ENCODE data around the gene CFAP299. TPM values are rescaled to one million over a fixed set of nuclear protein-coding genes. Genes with fewer than 3 reads are reported as not detected.

Gene CFAP299
- polyA plus RNA-seq, 2 of the 4 experiments (the other 2 are of a cell fraction): not detected

GRCh38 chr4:80610199-80610598 is 274.7 kb downstream of the CFAP299 start:
- CTCF ChIA-PET: no interaction called here
- Histone ChIP-seq H3K4me1 (no peaks in the 10 kb centered on the region), H3K9me3 (no peaks in the 10 kb centered on the region), H3K4me2 (no peak overlapping the region), H3K27ac (no peak overlapping the region), H3K4me3 (no peak overlapping the region)
- no peak for TF ChIP-seq CEBPB (IDR thresholded peaks at IDR 0.05)
- TF ChIP-seq ZC3H11A (IDR thresholded peaks at IDR 0.05): no peak
- TF ChIP-seq HDAC2 (IDR thresholded peaks at IDR 0.05): no peak
- TF ChIP-seq ZNF302 (CRISPR knock-in tag; IDR thresholded peaks at IDR 0.05): no peak
- TF ChIP-seq PHF8 (IDR thresholded peaks at IDR 0.05; ENCODE audit: borderline replicate concordance, low read depth): no peak
- TF ChIP-seq, protein P1, sequence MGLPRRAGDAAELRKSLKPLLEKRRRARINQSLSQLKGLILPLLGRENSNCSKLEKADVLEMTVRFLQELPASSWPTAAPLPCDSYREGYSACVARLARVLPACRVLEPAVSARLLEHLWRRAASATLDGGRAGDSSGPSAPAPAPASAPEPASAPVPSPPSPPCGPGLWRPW (IDR thresholded peaks at IDR 0.05): no peak
- no peak for FAIRE-seq
- DNase-seq (ENCODE audit: low read depth in 1 of 2, low spot score in 1 of 2): no peak
- 17% methylated on average over 1 of the region's 1 CpG for WGBS (ENCODE audit: missing lambda C conversion rate)
- POLR2A ChIA-PET: no interaction called here
- ATAC-seq: no peak

DNA sequence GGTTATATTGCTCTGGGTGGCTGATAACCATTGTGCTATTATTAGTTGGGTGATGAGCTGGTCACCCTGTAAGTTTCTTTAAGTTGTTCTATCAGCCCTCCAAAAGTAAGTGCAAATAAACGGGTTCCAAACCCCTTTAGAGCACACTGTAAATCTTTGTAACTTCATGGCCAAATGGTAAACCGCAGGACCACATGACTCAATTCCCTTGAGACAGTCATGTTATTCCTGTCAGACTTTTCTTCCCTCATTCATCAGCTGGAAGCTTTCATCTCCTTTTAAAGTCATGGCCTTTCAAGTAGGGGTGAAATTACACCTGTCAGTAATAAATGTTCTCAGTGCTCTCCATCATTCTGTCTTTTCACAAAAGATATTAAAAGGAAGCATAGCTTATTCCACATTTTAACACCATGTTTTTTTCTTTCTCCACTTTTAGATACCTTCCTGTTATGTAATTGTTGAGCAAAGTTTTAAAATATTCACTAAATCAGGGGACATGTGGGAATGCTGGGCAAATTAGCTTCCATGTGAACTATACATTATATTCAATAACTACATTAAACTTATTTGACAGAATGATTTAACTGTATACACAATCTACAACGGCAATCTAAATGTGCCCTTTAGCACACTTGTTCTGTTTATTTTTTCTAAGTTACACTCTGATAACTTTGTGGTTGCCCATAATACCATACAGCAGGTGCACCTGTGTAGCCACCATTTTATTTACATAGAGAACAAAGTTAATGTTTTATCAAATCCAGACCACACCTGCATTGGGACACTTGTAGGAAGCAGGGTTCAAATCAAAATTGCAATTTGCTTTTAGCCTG is 275.5 kb downstream of the CFAP299 start:
- Histone ChIP-seq H3K4me1 (no peaks in the 10 kb centered on the region), H3K27ac (no peak overlapping the region), H3K9me3 (no peaks in the 10 kb centered on the region), H3K4me3 (no peak overlapping the region), H3K4me2 (no peak overlapping the region)
- DNase-seq (ENCODE audit: low read depth in 1 of 2, low spot score in 1 of 2): no peak
- FAIRE-seq: no peak
- CTCF ChIA-PET: no interaction called here
- TF ChIP-seq EHF (CRISPR knock-in tag; IDR thresholded peaks at IDR 0.05) (no peak), HOXB13 (CRISPR knock-in tag; IDR thresholded peaks at IDR 0.05; ENCODE audit: low read depth) (no peak), PBX3 (IDR thresholded peaks at IDR 0.05) (no peak), RFX5 (IDR thresholded peaks at IDR 0.05) (no peak), ZSCAN20 (CRISPR knock-in tag; IDR thresholded peaks at IDR 0.05) (no peak), FOSL2 (IDR thresholded peaks at IDR 0.05) (no peak), FOSL2 (CRISPR knock-in tag; IDR thresholded peaks at IDR 0.05) (no peak), ZNF302 (CRISPR knock-in tag; IDR thresholded peaks at IDR 0.05) (no peak), RARB (CRISPR knock-in tag; IDR thresholded peaks at IDR 0.05) (no peak), TFCP2L1 (CRISPR knock-in tag; IDR thresholded peaks at IDR 0.05) (no peak)
- TF ChIP-seq, protein P2, sequence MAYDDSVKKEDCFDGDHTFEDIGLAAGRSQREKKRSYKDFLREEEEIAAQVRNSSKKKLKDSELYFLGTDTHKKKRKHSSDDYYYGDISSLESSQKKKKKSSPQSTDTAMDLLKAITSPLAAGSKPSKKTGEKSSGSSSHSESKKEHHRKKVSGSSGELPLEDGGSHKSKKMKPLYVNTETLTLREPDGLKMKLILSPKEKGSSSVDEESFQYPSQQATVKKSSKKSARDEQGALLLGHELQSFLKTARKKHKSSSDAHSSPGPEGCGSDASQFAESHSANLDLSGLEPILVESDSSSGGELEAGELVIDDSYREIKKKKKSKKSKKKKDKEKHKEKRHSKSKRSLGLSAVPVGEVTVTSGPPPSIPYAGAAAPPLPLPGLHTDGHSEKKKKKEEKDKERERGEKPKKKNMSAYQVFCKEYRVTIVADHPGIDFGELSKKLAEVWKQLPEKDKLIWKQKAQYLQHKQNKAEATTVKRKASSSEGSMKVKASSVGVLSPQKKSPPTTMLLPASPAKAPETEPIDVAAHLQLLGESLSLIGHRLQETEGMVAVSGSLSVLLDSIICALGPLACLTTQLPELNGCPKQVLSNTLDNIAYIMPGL (CRISPR knock-in tag; IDR thresholded peaks at IDR 0.05; ENCODE audit: borderline replicate concordance): no peak
- TF ChIP-seq, protein P3, sequence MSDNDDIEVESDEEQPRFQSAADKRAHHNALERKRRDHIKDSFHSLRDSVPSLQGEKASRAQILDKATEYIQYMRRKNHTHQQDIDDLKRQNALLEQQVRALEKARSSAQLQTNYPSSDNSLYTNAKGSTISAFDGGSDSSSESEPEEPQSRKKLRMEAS (IDR thresholded peaks at IDR 0.05): no peak
- 0% methylated on average over 3 of the region's 3 CpGs for WGBS (ENCODE audit: missing lambda C conversion rate)
- no peak for ATAC-seq
- POLR2A ChIA-PET: no interaction called here

- FAIRE-seq (no peak), ATAC-seq (no peak), DNase-seq (ENCODE audit: low read depth in 1 of 2, low spot score in 1 of 2) (no peak)
- no peak overlapping the region for H3K4me2 ChIP-seq
- H3K4me3 ChIP-seq: no peak overlapping the region
- H3K4me1 ChIP-seq: no peaks in the 10 kb centered on the region
- ChIA-PET CTCF (no interaction called here), POLR2A (no interaction called here)
- H3K9me3 ChIP-seq: no peaks in the 10 kb centered on the region
- 6% methylated on average over 2 of the region's 2 CpGs for WGBS (ENCODE audit: missing lambda C conversion rate)
- no peak overlapping the region for H3K27ac ChIP-seq
- TF ChIP-seq NFE2L2 (conservative IDR thresholded peaks at IDR 0.05; ENCODE audit: low read length) (no peak), REST (IDR thresholded peaks at IDR 0.05) (no peak), RCOR1 (IDR thresholded peaks at IDR 0.05; ENCODE audit: low read depth, low read length) (no peak), RFX5 (IDR thresholded peaks at IDR 0.05) (no peak), MYC (IDR thresholded peaks at IDR 0.05; ENCODE audit: borderline replicate concordance, low read length) (no peak), EP300 (IDR thresholded peaks at IDR 0.05) (no peak), KDM1A (IDR thresholded peaks at IDR 0.05; ENCODE audit: low read depth) (no peak), GATA3 (IDR thresholded peaks at IDR 0.05; ENCODE audit: borderline replicate concordance) (no peak), CEBPB (IDR thresholded peaks at IDR 0.05) (no peak), TP53 (CRISPR knock-in tag; IDR thresholded peaks at IDR 0.05) (no peak), POLR2AphosphoS2 (conservative IDR thresholded peaks at IDR 0.05; ENCODE audit: low read length) (no peak), JUN (IDR thresholded peaks at IDR 0.05) (no peak), MAZ (IDR thresholded peaks at IDR 0.05; ENCODE audit: borderline replicate concordance, low read depth, low read length) (no peak)
- TF ChIP-seq, protein P3 (IDR thresholded peaks at IDR 0.05): no peak
- TF ChIP-seq, protein P1 (IDR thresholded peaks at IDR 0.05): no peak
Measured at GRCh38 chr4:80611678-80611979, 276.1 kb downstream of the CFAP299 start.

All from A549 (cell line).